H7 (cell line): ENCODE measurements around the gene ANAPC4. TPM values are rescaled to one million over a fixed set of nuclear protein-coding genes. Genes with fewer than 3 reads are reported as not detected.

ENCODE experiments used
- DNase-seq: peaks from one replicate; pipeline ENCODE4 v3.0.0; 2012
- H3K27me3 ChIP-seq: 2 replicates; pipeline ENCODE4 v1.6.0; 2011; ENCODE audit warnings: mild to moderate bottlenecking, low read length; ENCODE audit not compliant: control insufficient read depth, insufficient read depth
- H3K36me3 ChIP-seq: replicated peaks from 2 replicates; pipeline ENCODE4 v1.5.1; 2011; ENCODE audit warnings: low read length; ENCODE audit not compliant: control insufficient read depth, insufficient read depth
- H3K4me3 ChIP-seq: 2 replicates; pipeline ENCODE4 v1.5.1; 2011; ENCODE audit warnings: low read depth, mild to moderate bottlenecking, control low read depth, low read length, moderate library complexity; ENCODE audit not compliant: insufficient read depth
- total RNA-seq: library from RNA; depleted of rRNA; stranded (reverse); fragments of >200 nt; shearing (Covaris generic); gene quantifications from 2 replicates; pipeline ENCODE4 v1.2.3, GENCODE V29; 2014

Gene ANAPC4
- total RNA-seq, 1 experiment from 2014 or later = 20.6 TPM

- peaks cover 7% of the 10 kb centered on the region for H3K36me3 ChIP-seq
- no peak overlapping the region for H3K4me3 ChIP-seq
- no peaks in the 10 kb centered on the region for H3K27me3 ChIP-seq
- no peak for DNase-seq
These were observed 28.4 kb downstream of the ANAPC4 start for GRCh38 chr4:25405453-25405852.

DNA sequence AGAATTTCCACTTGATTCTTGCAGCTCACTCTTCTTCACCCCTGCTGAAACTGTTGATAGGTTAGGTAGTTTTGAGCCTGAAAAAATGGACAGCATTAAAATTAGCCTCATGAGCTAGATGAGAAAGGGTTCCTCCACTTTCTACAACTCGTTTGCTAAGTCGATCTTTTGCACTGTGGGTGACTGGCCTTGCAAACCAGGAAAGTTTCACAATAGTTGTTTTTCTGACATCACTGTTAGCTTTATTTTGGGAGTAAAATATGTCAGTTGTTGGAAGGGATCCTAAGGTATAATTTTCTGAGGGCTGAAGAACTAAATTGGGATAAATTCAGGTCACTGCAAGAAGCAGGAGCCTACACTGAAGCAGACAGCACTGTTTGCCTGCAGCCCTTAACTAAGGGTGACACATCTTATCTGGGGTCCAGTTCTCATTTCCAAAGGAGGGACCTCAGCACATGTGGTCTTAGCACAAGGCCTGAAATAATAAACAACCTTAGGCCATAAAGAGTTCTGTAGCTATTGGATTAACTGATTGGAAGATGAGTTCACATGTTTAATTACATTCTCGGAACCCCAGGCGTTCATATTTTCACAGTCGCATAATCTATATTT, 29.1 kb downstream of the ANAPC4 start:
- peaks cover 7% of the 10 kb centered on the region for H3K36me3 ChIP-seq
- no peaks in the 10 kb centered on the region for H3K27me3 ChIP-seq
- DNase-seq = no peak
- H3K4me3 ChIP-seq = no peak overlapping the region

DNA sequence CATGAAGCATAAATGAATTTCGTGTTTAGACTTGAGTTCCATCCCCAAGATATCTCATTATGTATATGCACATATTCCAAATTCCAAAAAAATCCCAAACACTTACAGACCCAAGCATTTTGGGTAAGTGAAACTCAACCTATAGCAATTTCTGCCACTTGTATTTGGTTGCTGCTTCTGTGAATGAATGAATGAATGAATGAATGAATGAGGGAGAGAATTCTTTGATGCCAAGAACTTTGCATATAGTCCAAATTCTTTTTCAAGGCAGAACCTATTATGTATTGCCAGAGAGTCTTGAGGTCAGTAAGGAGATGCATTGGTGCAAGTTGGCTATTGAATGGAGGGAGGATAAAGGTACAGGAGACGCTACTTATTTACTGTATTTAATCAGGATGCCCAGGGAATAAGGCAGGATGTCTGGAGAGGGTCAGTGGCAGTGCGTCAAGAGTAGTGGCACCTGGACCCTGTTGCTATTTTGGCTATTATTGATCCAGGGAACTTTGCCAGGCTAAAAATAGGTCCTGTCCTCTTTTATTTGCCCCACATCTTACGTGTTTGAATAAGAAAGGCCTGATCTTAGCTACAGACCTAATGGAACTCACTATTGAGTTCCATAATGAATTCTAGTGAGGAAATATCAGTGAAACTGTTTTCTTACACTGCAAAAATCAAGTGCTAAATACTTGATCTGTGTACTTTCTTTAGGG, 33.9 kb downstream of the ANAPC4 start:
- peaks cover 6% of the 10 kb centered on the region for H3K36me3 ChIP-seq
- no peak for DNase-seq
- H3K4me3 ChIP-seq = no peak overlapping the region
- no peaks in the 10 kb centered on the region for H3K27me3 ChIP-seq

DNA sequence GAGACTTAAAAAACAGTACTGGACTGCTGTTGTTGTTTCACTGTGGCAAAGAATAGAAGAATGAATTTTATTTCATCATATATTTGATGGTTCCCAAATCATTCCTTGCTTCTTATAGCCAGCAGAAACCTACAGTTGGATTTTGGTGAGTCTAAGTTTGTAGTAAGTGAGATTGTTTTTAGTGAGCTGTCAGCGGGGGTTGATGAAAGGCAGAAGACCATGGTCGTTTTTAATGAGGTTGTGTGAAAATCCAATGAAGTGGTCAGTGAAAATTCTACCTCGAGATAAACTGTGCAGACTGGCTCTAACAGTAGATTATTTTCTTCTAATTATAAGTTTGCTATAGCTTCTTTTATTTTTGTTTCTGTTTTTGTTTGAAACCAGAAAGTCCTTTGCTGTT, 36.2 kb downstream of the ANAPC4 start:
- DNase-seq = no peak
- Histone ChIP-seq H3K4me3 (no peak overlapping the region), H3K27me3 (no peaks in the 10 kb centered on the region), H3K36me3 (peaks cover 9% of the 10 kb centered on the region)

GRCh38 chr4:25417014-25417413, 40.0 kb downstream of the ANAPC4 start:
- H3K4me3 ChIP-seq = no peak overlapping the region
- peaks cover 5% of the 10 kb centered on the region for H3K36me3 ChIP-seq
- H3K27me3 ChIP-seq = no peaks in the 10 kb centered on the region
- no peak for DNase-seq

GRCh38 chr4:25420931-25421330, 43.9 kb downstream of the ANAPC4 start:
- H3K36me3 ChIP-seq = peaks cover 4% of the 10 kb centered on the region
- DNase-seq = no peak

GRCh38 chr4:25421816-25422525, 44.9 kb downstream of the ANAPC4 start:
- H3K27me3 ChIP-seq = no peaks in the 10 kb centered on the region
- H3K4me3 ChIP-seq = no peak overlapping the region
- DNase-seq = no peak
- peaks cover 2% of the 10 kb centered on the region for H3K36me3 ChIP-seq

More at GRCh38 chr4:25420931-25421330, 43.9 kb downstream of the ANAPC4 start:
- no peak overlapping the region for H3K4me3 ChIP-seq
- no peaks in the 10 kb centered on the region for H3K27me3 ChIP-seq

DNA sequence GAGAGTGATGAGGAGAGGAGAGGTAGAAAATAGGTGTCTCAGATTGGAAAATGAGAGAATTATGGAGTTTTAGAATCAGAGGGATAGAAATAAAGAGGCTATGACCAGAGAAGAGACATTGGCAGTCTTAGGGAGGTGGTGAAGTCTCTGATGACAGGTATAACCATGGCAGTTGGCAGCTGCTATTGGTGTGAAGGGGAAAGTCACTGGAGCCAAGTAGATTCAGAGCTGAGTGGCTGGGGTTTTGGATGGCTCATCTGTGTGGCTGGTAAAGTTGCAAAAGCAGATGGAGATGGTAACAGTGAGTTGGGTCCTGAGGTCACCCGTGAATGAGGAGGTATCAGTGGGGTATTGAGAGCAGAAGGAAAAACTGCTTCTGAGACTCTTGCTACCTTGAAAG, 46.5 kb downstream of the ANAPC4 start:
- no peak overlapping the region for H3K4me3 ChIP-seq
- no peaks in the 10 kb centered on the region for H3K27me3 ChIP-seq
- no peaks in the 10 kb centered on the region; the same call in 1 of the 2 replicates for H3K36me3 ChIP-seq
- no peak for DNase-seq

DNA sequence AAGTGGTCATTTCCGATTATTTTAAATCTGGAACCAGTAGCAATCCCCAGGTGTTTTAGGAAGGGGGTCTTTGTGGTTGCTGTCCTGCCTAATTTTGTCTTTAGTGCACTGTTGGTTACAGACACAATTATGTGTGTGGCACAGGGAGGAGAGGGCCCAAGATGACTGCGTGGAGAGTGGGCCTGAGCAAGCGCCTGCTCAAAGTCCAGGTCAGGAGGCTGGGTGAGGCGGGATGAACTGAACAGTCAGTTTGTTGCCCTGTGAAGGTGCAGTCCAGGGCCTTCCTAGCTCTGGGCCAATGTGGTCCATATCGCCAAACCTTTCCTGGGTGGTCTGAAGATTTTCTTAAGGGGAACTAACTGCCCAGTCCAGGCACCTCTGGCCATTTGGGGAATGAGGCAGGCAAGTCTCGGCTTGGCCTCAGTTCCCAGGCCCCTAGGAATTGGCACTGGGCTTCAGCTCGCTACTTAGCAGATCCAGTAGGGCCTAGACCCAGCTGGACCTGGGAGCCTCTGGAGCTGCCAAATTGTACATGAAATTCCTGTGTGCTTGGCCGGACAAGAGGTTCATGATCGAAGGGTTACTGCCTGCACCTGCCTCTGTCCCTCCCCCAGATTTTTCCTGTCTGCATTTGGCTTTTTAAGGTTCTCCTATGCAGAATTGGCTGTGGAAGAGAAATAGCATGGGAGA, 47.6 kb downstream of the ANAPC4 start:
- Histone ChIP-seq H3K27me3 (no peaks in the 10 kb centered on the region), H3K4me3 (no peak overlapping the region), H3K36me3 (no peaks in the 10 kb centered on the region; the same call in 1 of the 2 replicates)
- no peak for DNase-seq

DNA sequence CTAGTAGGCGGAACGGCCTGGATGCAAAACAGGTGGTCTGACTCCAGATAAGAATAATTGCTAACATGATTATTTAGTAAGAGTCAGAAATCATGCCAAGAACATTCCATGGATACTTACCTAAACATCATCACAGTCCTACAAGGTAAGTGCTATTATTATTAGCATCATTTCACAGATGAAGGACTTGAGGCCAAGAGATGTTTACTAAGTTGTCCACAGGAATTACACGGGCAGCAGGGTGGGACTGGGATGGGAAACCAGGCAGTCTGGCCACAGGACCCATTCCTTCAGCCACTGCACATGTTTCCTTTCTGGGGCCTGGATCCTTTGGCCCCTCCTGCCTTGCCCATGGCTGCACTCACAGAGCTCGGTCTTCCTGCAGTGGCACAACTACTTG, 48.3 kb downstream of the ANAPC4 start:
- DNase-seq = no peak
- no peaks in the 10 kb centered on the region; the same call in 1 of the 2 replicates for H3K36me3 ChIP-seq
- H3K4me3 ChIP-seq = no peak overlapping the region
- H3K27me3 ChIP-seq = no peaks in the 10 kb centered on the region

- Histone ChIP-seq H3K27me3 (no peaks in the 10 kb centered on the region), H3K36me3 (no peaks in the 10 kb centered on the region; the same call in 1 of the 2 replicates), H3K4me3 (no peak overlapping the region)
- DNase-seq = peak; percentile 40
These were observed 50.8 kb downstream of the ANAPC4 start for GRCh38 chr4:25427871-25428270.

- Histone ChIP-seq H3K36me3 (no peaks in the 10 kb centered on the region), H3K27me3 (no peaks in the 10 kb centered on the region), H3K4me3 (no peak overlapping the region)
- DNase-seq = no peak
These were observed 53.6 kb downstream of the ANAPC4 start for GRCh38 chr4:25430630-25431029.

- Histone ChIP-seq H3K27me3 (no peaks in the 10 kb centered on the region), H3K36me3 (no peaks in the 10 kb centered on the region), H3K4me3 (no peak overlapping the region)
- DNase-seq = no peak
These were observed 57.1 kb downstream of the ANAPC4 start for GRCh38 chr4:25433966-25434827.

- Histone ChIP-seq H3K27me3 (no peaks in the 10 kb centered on the region), H3K4me3 (no peak overlapping the region), H3K36me3 (no peaks in the 10 kb centered on the region)
- no peak for DNase-seq
These were observed 60.9 kb downstream of the ANAPC4 start for GRCh38 chr4:25437926-25438325.
